Sciatic nerve (tissue), 2 donors: Measurements from ENCODE around the gene WASF1. TPM values are rescaled to one million over a fixed set of nuclear protein-coding genes. Genes with fewer than 3 reads are reported as not detected.

Source experiments
- ATAC-seq: fragments of 200-7000 bp; cut with Tn5 transposase; one replicate; pipeline ENCODE4 v1.9.1; 2020; ENCODE audit warnings: mild to moderate bottlenecking, moderate library complexity
- DNase-seq: peaks from one replicate; pipeline ENCODE4 v3.0.0-alpha.2; 2020; ENCODE audit warnings: low spot score
- intact Hi-C: fragments of 100-400 bp; cut with DNase I; formaldehyde crosslinking; loops from one replicate; pipeline ENCODE4 v1.14.2; 2022
- total RNA-seq: library from RNA; stranded (reverse); fragmentation: NEBNext Ultra II Directional; extraction: Animal tissue kit (Norgen Biotek cat#: 25700); gene quantifications from one replicate; pipeline ENCODE4 v1.2.1, GENCODE V29; 2021
- donor health status: DM: no; HTN: no; CAD: no.
- donor health status: DM: no; HTN: no; CAD: no.

Gene WASF1
- total RNA-seq, 1 donor from 2014 or later, result 9.6 TPM

DNA sequence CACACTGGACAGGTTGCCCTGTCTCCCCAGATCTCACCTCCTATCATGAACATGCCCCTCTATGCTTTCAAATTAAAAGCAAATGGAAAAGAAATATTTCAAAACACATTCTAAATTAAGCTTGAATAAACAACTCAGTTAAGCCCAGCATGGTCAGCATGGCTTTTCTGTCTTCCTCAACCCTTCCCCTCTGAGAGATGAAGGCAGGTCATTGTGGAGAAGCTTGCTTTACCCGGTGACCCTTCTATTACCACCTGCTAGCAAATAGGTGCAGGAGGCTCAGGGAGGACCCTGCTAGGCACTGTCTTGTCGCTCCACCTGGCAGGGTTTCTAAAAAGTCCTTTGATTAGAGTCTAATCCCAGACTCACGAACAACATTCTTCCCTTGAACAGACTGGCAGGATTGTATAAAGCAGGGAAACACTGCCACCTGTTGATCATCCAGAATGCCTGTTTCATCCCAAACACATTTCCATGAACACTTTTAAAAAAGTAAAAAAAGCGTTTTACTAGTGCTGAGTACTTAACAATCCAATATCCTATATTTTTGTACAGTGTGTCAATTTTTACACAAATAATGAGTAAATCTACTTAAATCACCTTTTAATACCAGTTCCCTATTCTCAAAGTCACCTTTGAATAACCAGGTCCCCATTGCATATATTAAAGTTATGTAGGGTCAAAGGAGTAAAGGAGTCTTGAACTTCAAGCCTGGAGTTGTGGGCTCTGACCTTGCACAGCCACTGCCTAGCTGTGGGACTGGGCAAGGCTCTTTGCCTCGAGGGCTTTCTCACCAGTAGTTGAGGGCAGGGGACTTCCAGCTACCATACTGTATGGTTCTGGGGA, 125.9 kb downstream of the WASF1 start:
- intact Hi-C loops, result loop anchor here (5.0 kb wide), 1 partner anchor 346 kb away; no protein-coding TSS in a partner anchor
- DNase-seq, result no peak
- ATAC-seq, result peak; percentile 76

DNA sequence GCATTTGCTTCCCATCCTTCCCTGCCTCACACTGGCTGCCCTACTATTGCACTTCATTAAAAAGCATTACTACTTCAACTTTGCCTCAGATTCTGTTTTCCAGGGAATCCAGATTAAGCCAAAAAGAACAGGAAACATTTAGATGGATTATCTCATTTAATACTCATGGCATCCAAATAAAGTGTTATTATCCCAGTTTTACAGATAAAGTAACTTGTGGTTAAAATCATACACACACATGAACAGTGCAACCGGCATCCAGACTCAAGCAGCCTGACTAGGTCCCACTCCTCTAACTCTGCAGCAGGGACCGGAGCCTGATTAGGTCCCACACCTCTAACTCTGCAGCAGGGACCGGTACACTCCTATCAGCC, 129.0 kb downstream of the WASF1 start:
- DNase-seq, result no peak
- intact Hi-C loops, result loop anchor here (5.0 kb wide), 1 partner anchor 343 kb away; no protein-coding TSS in a partner anchor
- no peak for ATAC-seq

Other genes with a start within 250 kb of the WASF1 start
- not detected for gene GPR6, start 201.4 kb downstream of the WASF1 start, total RNA-seq
- 20.7 TPM for gene CDC40, start 757 bp upstream of the WASF1 start, total RNA-seq
- gene METTL24, start 178.7 kb upstream of the WASF1 start, total RNA-seq, result 2.7 TPM
- gene DDO, start 235.9 kb upstream of the WASF1 start, total RNA-seq, result 1.3 TPM